ENCODE results near the gene HDAC6.

Gene HDAC6

GRCh38 chrX:48786341-48786800 lies 15.5 kb upstream of the HDAC6 start, which contains the start of gene GATA1:
Gene GATA1 (plus strand): TSS chrX:48786590. CDS start chrX:48791110, 4,520 bp downstream.
- no peak within 1 kb of the TSS for H3K4me3 ChIP-seq (ENCODE audit: low read depth, low read length)
- H3K23ac ChIP-seq (ENCODE audit: low read length), result no peak within 1 kb of the TSS
- H4K8ac ChIP-seq (ENCODE audit: low read depth, low read length), result no peak within 1 kb of the TSS
- no peaks in the 10 kb centered on the region for H3K27me3 ChIP-seq (ENCODE audit: insufficient read depth, low read length)
- no peak within 1 kb of the TSS for H2AFZ ChIP-seq (ENCODE audit: insufficient read depth, low read length, poor library complexity)
- no peak within 1 kb of the TSS for H3K9ac ChIP-seq (ENCODE audit: low read length)
- no CpG with 5 or more reads among the region's 7 CpGs for WGBS (ENCODE audit: extremely low coverage, insufficient coverage, insufficient read length)
- H3K79me1 ChIP-seq (ENCODE audit: low read length), result no peaks in the 10 kb centered on the region
- no peaks in the 10 kb centered on the region for H3K79me2 ChIP-seq (ENCODE audit: control insufficient read depth, insufficient read depth, low read length, poor library complexity)
- H4K91ac ChIP-seq (ENCODE audit: low read depth, low read length), result no peak within 1 kb of the TSS
- H4K12ac ChIP-seq (ENCODE audit: low read depth, low read length), result no peak within 1 kb of the TSS
- no peaks in the 10 kb centered on the region for H3K9me3 ChIP-seq (ENCODE audit: insufficient read depth, low read depth, low read length)
- no peak within 1 kb of the TSS for H2AK5ac ChIP-seq (ENCODE audit: low read length)
- H3K36me3 ChIP-seq (ENCODE audit: control insufficient read depth in 1 of 2, insufficient read depth in 2 of 2, low read length in 2 of 2), result no peaks in the 10 kb centered on the region
- H2BK5ac ChIP-seq (ENCODE audit: low read depth, low read length, poor library complexity), result no peak within 1 kb of the TSS
- no peak within 1 kb of the TSS for H2BK12ac ChIP-seq (ENCODE audit: low read length)
- H3K4ac ChIP-seq (ENCODE audit: low read depth, low read length), result no peak within 1 kb of the TSS
- H2BK120ac ChIP-seq (ENCODE audit: insufficient read depth, low read length, poor library complexity), result no peak within 1 kb of the TSS
- no peak for DNase-seq
- no peak within 1 kb of the TSS for H3K18ac ChIP-seq (ENCODE audit: low read length)
- H3K4me1 ChIP-seq (ENCODE audit: control insufficient read depth in 1 of 2, insufficient read depth in 2 of 2, low read length in 2 of 2), result no peaks in the 10 kb centered on the region
- H3K14ac ChIP-seq (ENCODE audit: low read length), result no peak within 1 kb of the TSS
- no peak within 1 kb of the TSS for H3K4me2 ChIP-seq (ENCODE audit: low read length)
- no peak within 1 kb of the TSS for H3K27ac ChIP-seq (ENCODE audit: low read depth, low read length)

GRCh38 chrX:48786825-48787504 lies 14.9 kb upstream of the HDAC6 start:
- no peak overlapping the region for H3K18ac ChIP-seq (ENCODE audit: low read length)

GRCh38 chrX:48787505-48788443 lies 14.1 kb upstream of the HDAC6 start:
- Histone ChIP-seq H3K79me2 (ENCODE audit: control insufficient read depth, insufficient read depth, low read length, poor library complexity) (no peaks in the 10 kb centered on the region), H3K4me2 (ENCODE audit: low read length) (no peak overlapping the region), H3K18ac (ENCODE audit: low read length) (no peak overlapping the region), H4K12ac (ENCODE audit: low read depth, low read length) (no peak overlapping the region), H4K91ac (ENCODE audit: low read depth, low read length) (no peak overlapping the region), H3K79me1 (ENCODE audit: low read length) (no peaks in the 10 kb centered on the region), H3K27me3 (ENCODE audit: insufficient read depth, low read length) (no peaks in the 10 kb centered on the region), H3K36me3 (ENCODE audit: control insufficient read depth in 1 of 2, insufficient read depth in 2 of 2, low read length in 2 of 2) (no peaks in the 10 kb centered on the region), H3K9me3 (ENCODE audit: insufficient read depth, low read depth, low read length) (no peaks in the 10 kb centered on the region), H3K14ac (ENCODE audit: low read length) (no peak overlapping the region), H3K23ac (ENCODE audit: low read length) (no peak overlapping the region), H3K4ac (ENCODE audit: low read depth, low read length) (no peak overlapping the region), H2BK120ac (ENCODE audit: insufficient read depth, low read length, poor library complexity) (no peak overlapping the region), H2AFZ (ENCODE audit: insufficient read depth, low read length, poor library complexity) (no peak overlapping the region), H2AK5ac (ENCODE audit: low read length) (no peak overlapping the region), H2BK5ac (ENCODE audit: low read depth, low read length, poor library complexity) (no peak overlapping the region), H3K9ac (ENCODE audit: low read length) (no peak overlapping the region), H3K27ac (ENCODE audit: low read depth, low read length) (no peak overlapping the region), H2BK12ac (ENCODE audit: low read length) (no peak overlapping the region), H3K4me1 (ENCODE audit: control insufficient read depth in 1 of 2, insufficient read depth in 2 of 2, low read length in 2 of 2) (no peaks in the 10 kb centered on the region), H3K4me3 (ENCODE audit: low read depth, low read length) (no peak overlapping the region), H4K8ac (ENCODE audit: low read depth, low read length) (no peak overlapping the region)
- DNase-seq, result no peak
- 100% methylated on average over 3 of the region's 17 CpGs for WGBS (ENCODE audit: extremely low coverage, insufficient coverage, insufficient read length)

More at GRCh38 chrX:48786825-48787504, 14.9 kb upstream of the HDAC6 start:
- Histone ChIP-seq H3K79me1 (ENCODE audit: low read length) (no peaks in the 10 kb centered on the region), H4K12ac (ENCODE audit: low read depth, low read length) (no peak overlapping the region), H2AK5ac (ENCODE audit: low read length) (no peak overlapping the region), H2BK120ac (ENCODE audit: insufficient read depth, low read length, poor library complexity) (no peak overlapping the region), H3K14ac (ENCODE audit: low read length) (no peak overlapping the region), H3K4ac (ENCODE audit: low read depth, low read length) (no peak overlapping the region), H3K4me1 (ENCODE audit: control insufficient read depth in 1 of 2, insufficient read depth in 2 of 2, low read length in 2 of 2) (no peaks in the 10 kb centered on the region), H2BK12ac (ENCODE audit: low read length) (no peak overlapping the region), H4K8ac (ENCODE audit: low read depth, low read length) (no peak overlapping the region), H3K4me2 (ENCODE audit: low read length) (no peak overlapping the region), H2AFZ (ENCODE audit: insufficient read depth, low read length, poor library complexity) (no peak overlapping the region), H3K9ac (ENCODE audit: low read length) (no peak overlapping the region), H3K27ac (ENCODE audit: low read depth, low read length) (no peak overlapping the region), H3K27me3 (ENCODE audit: insufficient read depth, low read length) (no peaks in the 10 kb centered on the region), H3K4me3 (ENCODE audit: low read depth, low read length) (no peak overlapping the region), H3K9me3 (ENCODE audit: insufficient read depth, low read depth, low read length) (no peaks in the 10 kb centered on the region), H3K23ac (ENCODE audit: low read length) (no peak overlapping the region), H3K36me3 (ENCODE audit: control insufficient read depth in 1 of 2, insufficient read depth in 2 of 2, low read length in 2 of 2) (no peaks in the 10 kb centered on the region), H4K91ac (ENCODE audit: low read depth, low read length) (no peak overlapping the region), H3K79me2 (ENCODE audit: control insufficient read depth, insufficient read depth, low read length, poor library complexity) (no peaks in the 10 kb centered on the region), H2BK5ac (ENCODE audit: low read depth, low read length, poor library complexity) (no peak overlapping the region)
- DNase-seq, result no peak
- 100% methylated on average over 1 of the region's 6 CpGs for WGBS (ENCODE audit: extremely low coverage, insufficient coverage, insufficient read length)

- H3K4me3 ChIP-seq (ENCODE audit: low read depth, low read length), result no peak overlapping the region
- no peak overlapping the region for H2BK5ac ChIP-seq (ENCODE audit: low read depth, low read length, poor library complexity)
- no peak overlapping the region for H4K8ac ChIP-seq (ENCODE audit: low read depth, low read length)
- H3K79me2 ChIP-seq (ENCODE audit: control insufficient read depth, insufficient read depth, low read length, poor library complexity), result peaks cover under 1% of the 10 kb centered on the region
- H2AFZ ChIP-seq (ENCODE audit: insufficient read depth, low read length, poor library complexity), result no peak overlapping the region
- no peak overlapping the region for H3K27ac ChIP-seq (ENCODE audit: low read depth, low read length)
- H3K79me1 ChIP-seq (ENCODE audit: low read length), result peaks cover 9% of the 10 kb centered on the region
- H3K14ac ChIP-seq (ENCODE audit: low read length), result no peak overlapping the region
- no peak overlapping the region for H4K12ac ChIP-seq (ENCODE audit: low read depth, low read length)
- H3K9me3 ChIP-seq (ENCODE audit: insufficient read depth, low read depth, low read length), result no peaks in the 10 kb centered on the region
- no peak for DNase-seq
- no peak overlapping the region for H3K4me2 ChIP-seq (ENCODE audit: low read length)
- H3K23ac ChIP-seq (ENCODE audit: low read length), result no peak overlapping the region
- H3K18ac ChIP-seq (ENCODE audit: low read length), result no peak overlapping the region
- H2BK120ac ChIP-seq (ENCODE audit: insufficient read depth, low read length, poor library complexity), result no peak overlapping the region
- peaks cover 5 to 7% of the 10 kb centered on the region in 2 experiments for H3K4me1 ChIP-seq (ENCODE audit: control insufficient read depth in 1 of 2, insufficient read depth in 2 of 2, low read length in 2 of 2)
- H4K91ac ChIP-seq (ENCODE audit: low read depth, low read length), result no peak overlapping the region
- 100% methylated on average over 2 of the region's 7 CpGs for WGBS (ENCODE audit: extremely low coverage, insufficient coverage, insufficient read length)
- no peaks in the 10 kb centered on the region for H3K36me3 ChIP-seq (ENCODE audit: control insufficient read depth in 1 of 2, insufficient read depth in 2 of 2, low read length in 2 of 2)
- H3K4ac ChIP-seq (ENCODE audit: low read depth, low read length), result no peak overlapping the region
- H3K27me3 ChIP-seq (ENCODE audit: insufficient read depth, low read length), result no peaks in the 10 kb centered on the region
- no peak overlapping the region for H3K9ac ChIP-seq (ENCODE audit: low read length)
- H2BK12ac ChIP-seq (ENCODE audit: low read length), result no peak overlapping the region
- no peak overlapping the region for H2AK5ac ChIP-seq (ENCODE audit: low read length)
These were observed 12.3 kb upstream of the HDAC6 start for GRCh38 chrX:48789366-48790220.
